ENCODE measurements around the gene ZGRF1. TPM values are rescaled to one million over a fixed set of nuclear protein-coding genes. Genes with fewer than 3 reads are reported as not detected.
A peak's percentile ranks its signal among the peaks of the same experiment; 100 is the strongest.

Gene ZGRF1
- total RNA-seq, 2 experiments from 2014 or later = 41.8 to 59.5 TPM

- peaks cover 57% of the 10 kb centered on the region for H3K4me1 Mint-ChIP-seq
- CTCF ChIA-PET = interaction anchor here (0.6 to 2.6 kb wide), 6 partner anchors 9 to 213 kb away, joined by 3 to 10 read pairs (median 5); partner anchors contain the start of genes LARP7 and ZGRF1
- peak; percentile 64 for DNase-seq
- H3K27ac Mint-ChIP-seq = peak overlapping the region; percentile 76
- peak; percentile 65 for ATAC-seq
- H3K4me3 Mint-ChIP-seq = peak overlapping the region; percentile 92
- peaks cover 93% of the 10 kb centered on the region for H3K27me3 Mint-ChIP-seq
- H3K36me3 Mint-ChIP-seq = no peaks in the 10 kb centered on the region
- H3K9me3 Mint-ChIP-seq (ENCODE audit: low read depth) = no peaks in the 10 kb centered on the region
Observed at GRCh38 chr4:112515198-112516065, 121.3 kb downstream of the ZGRF1 start.

- H3K9me3 Mint-ChIP-seq (ENCODE audit: low read depth) = no peaks in the 10 kb centered on the region
- peak overlapping the region; percentile 92 for H3K4me3 Mint-ChIP-seq
- H3K4me1 Mint-ChIP-seq = peaks cover 53% of the 10 kb centered on the region
- CTCF ChIA-PET = interaction anchor here (0.6 to 2.6 kb wide), 4 partner anchors 9 to 416 kb away, joined by 3 to 10 read pairs (median 4); partner anchors contain the start of genes LARP7 and ZGRF1
- DNase-seq (peak; percentile 52), ATAC-seq (no peak)
- H3K36me3 Mint-ChIP-seq = no peaks in the 10 kb centered on the region
- H3K27me3 Mint-ChIP-seq = peaks cover 92% of the 10 kb centered on the region
- H3K27ac Mint-ChIP-seq = peak overlapping the region; percentile 46
Observed at GRCh38 chr4:112514647-112515197, 122.0 kb downstream of the ZGRF1 start.

- no peak for DNase-seq
- peak overlapping the region; percentile 46 for H3K27ac Mint-ChIP-seq
- CTCF ChIA-PET = interaction anchor here (0.8 to 2.0 kb wide), 2 partner anchors 10 to 415 kb away, joined by 3 to 10 read pairs; no protein-coding TSS in a partner anchor
- no peaks in the 10 kb centered on the region for H3K36me3 Mint-ChIP-seq
- no peak for ATAC-seq
- H3K4me3 Mint-ChIP-seq = peak overlapping the region; percentile 92
- H3K4me1 Mint-ChIP-seq = peaks cover 56% of the 10 kb centered on the region
- H3K27me3 Mint-ChIP-seq = peaks cover 92% of the 10 kb centered on the region
- no peaks in the 10 kb centered on the region for H3K9me3 Mint-ChIP-seq (ENCODE audit: low read depth)
Observed at GRCh38 chr4:112513971-112514646, 122.6 kb downstream of the ZGRF1 start.

- Mint-ChIP-seq H3K4me3 (no peak overlapping the region), H3K4me1 (peaks cover 40% of the 10 kb centered on the region), H3K27me3 (peaks cover 89% of the 10 kb centered on the region), H3K9me3 (ENCODE audit: low read depth) (no peaks in the 10 kb centered on the region), H3K36me3 (no peaks in the 10 kb centered on the region), H3K27ac (no peak overlapping the region)
- ATAC-seq (no peak), DNase-seq (no peak)
- CTCF ChIA-PET = interaction anchor here (7.8 kb wide), 1 partner anchor 10 kb away, joined by 74 read pairs; no protein-coding TSS in a partner anchor
Observed at GRCh38 chr4:112511803-112512118, 124.9 kb downstream of the ZGRF1 start.

GRCh38 chr4:112511093-112511802 lies 125.5 kb downstream of the ZGRF1 start:
- Mint-ChIP-seq H3K4me3 (no peak overlapping the region), H3K4me1 (peaks cover 40% of the 10 kb centered on the region), H3K9me3 (ENCODE audit: low read depth) (no peaks in the 10 kb centered on the region), H3K36me3 (no peaks in the 10 kb centered on the region), H3K27ac (no peak overlapping the region), H3K27me3 (peaks cover 90% of the 10 kb centered on the region)
- ATAC-seq = no peak
- CTCF ChIA-PET = interaction anchor here (0.6 to 7.8 kb wide), 5 partner anchors 11 to 202 kb away, joined by 3 to 74 read pairs (median 4); no protein-coding TSS in a partner anchor
- DNase-seq = no peak

- H3K36me3 Mint-ChIP-seq = no peaks in the 10 kb centered on the region
- H3K27ac Mint-ChIP-seq = no peak overlapping the region
- peak overlapping the region; percentile 30 for H3K4me3 Mint-ChIP-seq
- H3K27me3 Mint-ChIP-seq = peaks cover 90% of the 10 kb centered on the region
- no peaks in the 10 kb centered on the region for H3K9me3 Mint-ChIP-seq (ENCODE audit: low read depth)
- H3K4me1 Mint-ChIP-seq = peaks cover 33% of the 10 kb centered on the region
- DNase-seq = no peak
- ATAC-seq = no peak
- CTCF ChIA-PET = interaction anchor here (0.6 to 7.8 kb wide), 5 partner anchors 12 to 201 kb away, joined by 3 to 74 read pairs (median 4); no protein-coding TSS in a partner anchor
Observed at GRCh38 chr4:112510291-112511092, 126.2 kb downstream of the ZGRF1 start.

GRCh38 chr4:112509243-112510141 lies 127.2 kb downstream of the ZGRF1 start:
- Mint-ChIP-seq H3K4me3 (peak overlapping the region; percentile 36), H3K9me3 (ENCODE audit: low read depth) (no peaks in the 10 kb centered on the region), H3K27ac (no peak overlapping the region), H3K36me3 (no peaks in the 10 kb centered on the region), H3K27me3 (peaks cover 89% of the 10 kb centered on the region), H3K4me1 (peaks cover 27% of the 10 kb centered on the region)
- DNase-seq (no peak), ATAC-seq (no peak)
- CTCF ChIA-PET = interaction anchor here (1.9 to 7.8 kb wide), 2 partner anchors 13 to 182 kb away, joined by 5 to 74 read pairs; no protein-coding TSS in a partner anchor

GRCh38 chr4:112508356-112508755 lies 128.4 kb downstream of the ZGRF1 start:
- H3K27ac Mint-ChIP-seq = no peak overlapping the region

GRCh38 chr4:112504807-112505206 lies 131.9 kb downstream of the ZGRF1 start:
- no peak for ATAC-seq
- Mint-ChIP-seq H3K27me3 (peaks cover 75% of the 10 kb centered on the region), H3K27ac (no peak overlapping the region), H3K4me1 (peaks cover 11% of the 10 kb centered on the region), H3K4me3 (no peak overlapping the region), H3K9me3 (ENCODE audit: low read depth) (no peaks in the 10 kb centered on the region), H3K36me3 (no peaks in the 10 kb centered on the region)
- CTCF ChIA-PET = interaction anchor here (1.3 kb wide), 1 partner anchor 16 kb away, joined by 3 read pairs; no protein-coding TSS in a partner anchor
- no peak for DNase-seq

More at GRCh38 chr4:112508356-112508755, 128.4 kb downstream of the ZGRF1 start:
- no peaks in the 10 kb centered on the region for H3K36me3 Mint-ChIP-seq
- CTCF ChIA-PET = interaction anchor here (0.5 to 7.8 kb wide), 2 partner anchors 13 to 14 kb away, joined by 3 to 74 read pairs; no protein-coding TSS in a partner anchor
- ATAC-seq = no peak
- peaks cover 19% of the 10 kb centered on the region for H3K4me1 Mint-ChIP-seq
- peaks cover 87% of the 10 kb centered on the region for H3K27me3 Mint-ChIP-seq
- no peak overlapping the region for H3K4me3 Mint-ChIP-seq
- no peak for DNase-seq
- H3K9me3 Mint-ChIP-seq (ENCODE audit: low read depth) = no peaks in the 10 kb centered on the region

GRCh38 chr4:112502871-112503270 lies 133.8 kb downstream of the ZGRF1 start:
- Mint-ChIP-seq H3K27me3 (peaks cover 63% of the 10 kb centered on the region), H3K27ac (no peak overlapping the region)

GRCh38 chr4:112492321-112492720 lies 144.4 kb downstream of the ZGRF1 start:
- Mint-ChIP-seq H3K27ac (no peak overlapping the region), H3K4me1 (no peaks in the 10 kb centered on the region), H3K9me3 (ENCODE audit: low read depth) (peaks cover 12% of the 10 kb centered on the region), H3K4me3 (no peak overlapping the region), H3K27me3 (peaks cover 2% of the 10 kb centered on the region), H3K36me3 (no peaks in the 10 kb centered on the region)
- DNase-seq = no peak
- CTCF ChIA-PET = no interaction called here
- no peak for ATAC-seq

More at GRCh38 chr4:112502871-112503270, 133.8 kb downstream of the ZGRF1 start:
- no peak for ATAC-seq
- DNase-seq = no peak
- no peak overlapping the region for H3K4me3 Mint-ChIP-seq
- CTCF ChIA-PET = interaction anchor here (0.7 to 1.1 kb wide), 3 partner anchors 12 to 175 kb away, joined by 3 read pairs; no protein-coding TSS in a partner anchor
- H3K9me3 Mint-ChIP-seq (ENCODE audit: low read depth) = no peaks in the 10 kb centered on the region
- H3K4me1 Mint-ChIP-seq = no peaks in the 10 kb centered on the region
- no peaks in the 10 kb centered on the region for H3K36me3 Mint-ChIP-seq

Data from activated CD8-positive, alpha-beta memory T cell treated with anti-CD3 and anti-CD28 coated beads, Interleukin-2, amount 10 ng/mL, durations not matched to agents 7 days and 5 days (primary cell).